Endodermal cell (in vitro differentiated cells): Measurements from ENCODE around the gene UGT1A3. TPM values are rescaled to one million over a fixed set of nuclear protein-coding genes. Genes with fewer than 3 reads are reported as not detected.

Source experiments
- DNase-seq: peaks from one replicate; pipeline ENCODE4 v3.0.0-alpha.2; 2017
- H3K27ac ChIP-seq: 2 replicates; pipeline ENCODE4 v1.5.1; 2013; ENCODE audit warnings: mild to moderate bottlenecking, low read depth, low read length, moderate library complexity
- H3K27me3 ChIP-seq: 2 replicates; pipeline ENCODE4 v1.6.1; 2013; ENCODE audit warnings: mild to moderate bottlenecking, low read length, moderate library complexity; ENCODE audit not compliant: insufficient read depth, control insufficient read depth, poor library complexity, severe bottlenecking
- H3K36me3 ChIP-seq: 2 replicates; pipeline ENCODE4 v1.7.0; 2013; ENCODE audit warnings: mild to moderate bottlenecking, low read length, moderate library complexity; ENCODE audit not compliant: control insufficient read depth, insufficient read depth
- H3K4me1 ChIP-seq: one replicate; pipeline ENCODE4 v1.7.0; 2013; ENCODE audit warnings: low read length; ENCODE audit not compliant: control insufficient read depth, insufficient read depth
- H3K4me3 ChIP-seq: 2 replicates; pipeline ENCODE4 v1.5.1; 2013; ENCODE audit warnings: mild to moderate bottlenecking, low read length, moderate library complexity
- H3K9ac ChIP-seq: 2 replicates; pipeline ENCODE4 v1.6.1; 2013; ENCODE audit warnings: mild to moderate bottlenecking, low read length, moderate library complexity; ENCODE audit not compliant: poor library complexity, severe bottlenecking; ENCODE audit errors: extremely low read depth
- H3K9me3 ChIP-seq: 2 replicates; pipeline ENCODE4 v1.6.1; 2013; ENCODE audit warnings: mild to moderate bottlenecking, low read length, moderate library complexity; ENCODE audit not compliant: control insufficient read depth
- H3K27ac Mint-ChIP-seq: 2 replicates; pipeline ENCODE4 v1.8.0; 2020; ENCODE audit warnings: mixed read lengths
- H3K27me3 Mint-ChIP-seq: 2 replicates; pipeline ENCODE4 v1.8.0; 2021; ENCODE audit warnings: mild to moderate bottlenecking, mixed read lengths; ENCODE audit not compliant: insufficient read depth
- H3K36me3 Mint-ChIP-seq: 2 replicates; pipeline ENCODE4 v1.8.0; 2020; ENCODE audit warnings: low read depth, mixed read lengths
- H3K4me1 Mint-ChIP-seq: 2 replicates; pipeline ENCODE4 v1.8.0; 2020; ENCODE audit warnings: mixed read lengths
- H3K4me3 Mint-ChIP-seq: 2 replicates; pipeline ENCODE4 v1.8.0; 2020; ENCODE audit warnings: mild to moderate bottlenecking, moderate library complexity, mixed read lengths
- H3K9me3 Mint-ChIP-seq: 2 replicates; pipeline ENCODE4 v1.8.0; 2020; ENCODE audit warnings: mild to moderate bottlenecking, mixed read lengths
- CTCF ChIP-seq: fragments of 200-600 bp; sonication (generic); conservative IDR thresholded peaks from 2 replicates; pipeline ENCODE4 v1.5.0; 2021; ENCODE audit warnings: antibody characterized with exemption, mild to moderate bottlenecking
- WGBS, 2 experiments: methylation state at CpG; one replicate each; pipeline versions ENCODE4 v1.1.5 to v1.1.7; 2013; ENCODE audit warnings: missing lambda C conversion rate in 2 of 2, mixed read lengths in 1 of 2; ENCODE audit not compliant: insufficient coverage in 1 of 2, insufficient read length in 1 of 2; 5-methylcytosine and 5-hydroxymethylcytosine counted together
- total RNA-seq, 2 donors: library from RNA; stranded (reverse); fragmentation: NEBNext Ultra II Directional in 1 of 2; extraction: Animal tissue kit (Norgen Biotek cat#: 25700) in 1 of 2; gene quantifications; 2 replicates in 1 of 2; 3 replicates in 1 of 2; pipeline ENCODE4 v1.2.1, GENCODE V29; 2021

UGT1A3 gene
- total RNA-seq, 2 donors from 2014 or later = not detected

GRCh38 chr2:233792720-233793119, 63.9 kb downstream of the UGT1A3 start:
- Histone ChIP-seq H3K9me3 (no peaks in the 10 kb centered on the region), H3K36me3 (no peaks in the 10 kb centered on the region), H3K4me1 (no peaks in the 10 kb centered on the region), H3K27ac (no peak overlapping the region), H3K9ac (no peak overlapping the region), H3K27me3 (no peaks in the 10 kb centered on the region), H3K4me3 (no peak overlapping the region)
- TF ChIP-seq CTCF = no peak
- Mint-ChIP-seq H3K4me1 (no peaks in the 10 kb centered on the region), H3K36me3 (no peaks in the 10 kb centered on the region), H3K9me3 (no peaks in the 10 kb centered on the region), H3K27me3 (no peaks in the 10 kb centered on the region), H3K4me3 (no peak overlapping the region), H3K27ac (no peak overlapping the region)
- DNase-seq = no peak
- WGBS, 2 experiments = 90 to 95% methylated on average over 7 of the region's 7 CpGs

GRCh38 chr2:233793465-233794127, 64.8 kb downstream of the UGT1A3 start:
- no peak for TF ChIP-seq CTCF
- Mint-ChIP-seq H3K27ac (no peak overlapping the region), H3K9me3 (no peaks in the 10 kb centered on the region), H3K27me3 (peaks cover 2% of the 10 kb centered on the region), H3K4me1 (no peaks in the 10 kb centered on the region), H3K36me3 (no peaks in the 10 kb centered on the region), H3K4me3 (no peak overlapping the region)
- no peaks in the 10 kb centered on the region for H3K36me3 ChIP-seq
- H3K27me3 ChIP-seq = no peaks in the 10 kb centered on the region
- H3K4me1 ChIP-seq = no peaks in the 10 kb centered on the region
- no peak overlapping the region for H3K4me3 ChIP-seq
- no peak for DNase-seq
- no peak overlapping the region for H3K9ac ChIP-seq
- H3K9me3 ChIP-seq = no peaks in the 10 kb centered on the region
- H3K27ac ChIP-seq = no peak overlapping the region
- WGBS, 2 experiments = 93 to 96% methylated on average over 15 to 18 of the region's 18 CpGs

GRCh38 chr2:233794128-233794658, 65.4 kb downstream of the UGT1A3 start:
- H3K9ac ChIP-seq = no peak overlapping the region
- H3K27ac ChIP-seq = no peak overlapping the region
- H3K9me3 ChIP-seq = no peaks in the 10 kb centered on the region
- no peaks in the 10 kb centered on the region for H3K36me3 ChIP-seq
- peaks cover 2% of the 10 kb centered on the region for H3K27me3 Mint-ChIP-seq
- TF ChIP-seq CTCF = no peak
- H3K9me3 Mint-ChIP-seq = no peaks in the 10 kb centered on the region
- no peaks in the 10 kb centered on the region for H3K27me3 ChIP-seq
- H3K36me3 Mint-ChIP-seq = no peaks in the 10 kb centered on the region
- no peak overlapping the region for H3K4me3 ChIP-seq
- 92 to 93% methylated on average over 7 to 17 of the region's 17 CpGs for WGBS, 2 experiments
- no peak overlapping the region for H3K27ac Mint-ChIP-seq
- DNase-seq = peak; percentile 40
- H3K4me1 Mint-ChIP-seq = no peaks in the 10 kb centered on the region
- H3K4me1 ChIP-seq = no peaks in the 10 kb centered on the region
- no peak overlapping the region for H3K4me3 Mint-ChIP-seq
